A549 (cell line): ENCODE data around the gene SLC12A9.
"Not testable (repeated sequence)": the region's sequence is repeated elsewhere in the genome, so short reads cannot be mapped to it uniquely, and the experiment has no call there.

ENCODE experiments used
- CHD2 ChIP-seq: fragments of 150-350 bp; IDR thresholded peaks from 2 replicates; pipeline ENCODE4 v1.6.1; 2014; ENCODE audit warnings: low read length; ENCODE audit not compliant: partially characterized antibody
- HDAC2 ChIP-seq: fragments of 200-600 bp; sonication (generic); IDR thresholded peaks from 2 replicates; pipeline ENCODE4 v1.6.1; 2016
- JUN ChIP-seq, 2 experiments: fragments of >200 bp; sonication (Bioruptor Twin); formaldehyde crosslinking; IDR thresholded peaks; 2 replicates in 1 of 2; 3 replicates in 1 of 2; pipeline ENCODE4 v1.6.1; 2016 to 2017
- POLR2A ChIP-seq: IDR thresholded peaks from 2 replicates; pipeline ENCODE4 v1.6.1; 2012; ENCODE audit warnings: mild to moderate bottlenecking, low read length
- SREBF2 ChIP-seq: fragments of 450-650 bp; IDR thresholded peaks from 2 replicates; pipeline ENCODE4 v1.6.1; 2014; ENCODE audit warnings: mild to moderate bottlenecking, moderate library complexity
- TF ChIP-seq, protein P1 (sequence below): fragments of >200 bp; sonication (Bioruptor Twin); formaldehyde crosslinking; IDR thresholded peaks from 3 replicates; pipeline ENCODE4 v1.5.1; 2016
- TF ChIP-seq, protein P2 (sequence below): IDR thresholded peaks from 2 replicates; pipeline ENCODE4 v1.6.1; 2012

DNA sequence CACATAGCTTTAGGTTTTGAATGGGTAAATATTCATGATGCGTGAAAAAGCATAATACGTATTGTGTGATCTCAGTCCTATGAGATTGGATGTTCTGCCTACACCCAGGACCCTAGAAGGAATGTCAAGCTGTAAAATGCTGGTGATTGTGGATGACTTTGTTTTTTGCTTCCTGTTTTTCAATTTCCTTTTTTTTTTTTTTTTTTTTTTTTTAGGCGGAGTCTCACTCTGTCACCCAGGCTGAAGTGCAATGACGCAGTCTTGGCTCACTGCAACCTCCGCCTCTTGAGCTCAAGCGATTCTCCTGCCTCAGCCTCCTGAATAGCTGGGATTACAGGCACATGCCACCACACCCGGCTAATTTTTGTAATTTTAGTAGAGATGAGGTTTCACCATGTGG, 57.9 kb downstream of the SLC12A9 start:
- TF ChIP-seq, protein P1, sequence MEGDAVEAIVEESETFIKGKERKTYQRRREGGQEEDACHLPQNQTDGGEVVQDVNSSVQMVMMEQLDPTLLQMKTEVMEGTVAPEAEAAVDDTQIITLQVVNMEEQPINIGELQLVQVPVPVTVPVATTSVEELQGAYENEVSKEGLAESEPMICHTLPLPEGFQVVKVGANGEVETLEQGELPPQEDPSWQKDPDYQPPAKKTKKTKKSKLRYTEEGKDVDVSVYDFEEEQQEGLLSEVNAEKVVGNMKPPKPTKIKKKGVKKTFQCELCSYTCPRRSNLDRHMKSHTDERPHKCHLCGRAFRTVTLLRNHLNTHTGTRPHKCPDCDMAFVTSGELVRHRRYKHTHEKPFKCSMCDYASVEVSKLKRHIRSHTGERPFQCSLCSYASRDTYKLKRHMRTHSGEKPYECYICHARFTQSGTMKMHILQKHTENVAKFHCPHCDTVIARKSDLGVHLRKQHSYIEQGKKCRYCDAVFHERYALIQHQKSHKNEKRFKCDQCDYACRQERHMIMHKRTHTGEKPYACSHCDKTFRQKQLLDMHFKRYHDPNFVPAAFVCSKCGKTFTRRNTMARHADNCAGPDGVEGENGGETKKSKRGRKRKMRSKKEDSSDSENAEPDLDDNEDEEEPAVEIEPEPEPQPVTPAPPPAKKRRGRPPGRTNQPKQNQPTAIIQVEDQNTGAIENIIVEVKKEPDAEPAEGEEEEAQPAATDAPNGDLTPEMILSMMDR: not testable (repeated sequence)
- TF ChIP-seq CHD2; HDAC2; POLR2A; JUN (IDR thresholded peaks at IDR 0.05); SREBF2: not testable (repeated sequence)
- TF ChIP-seq, protein P2, sequence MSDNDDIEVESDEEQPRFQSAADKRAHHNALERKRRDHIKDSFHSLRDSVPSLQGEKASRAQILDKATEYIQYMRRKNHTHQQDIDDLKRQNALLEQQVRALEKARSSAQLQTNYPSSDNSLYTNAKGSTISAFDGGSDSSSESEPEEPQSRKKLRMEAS: not testable (repeated sequence)
